A549 (cell line): ENCODE data around the gene RELN.
"Not testable (repeated sequence)": the region's sequence is repeated elsewhere in the genome, so short reads cannot be mapped to it uniquely, and the experiment has no call there.

Source experiments
- BHLHE40 ChIP-seq: IDR thresholded peaks from 2 replicates; pipeline ENCODE4 v1.6.1; 2012; ENCODE audit warnings: low read depth, low read length, inconsistent platforms
- CEBPB ChIP-seq, 2 experiments: fragments of >200 bp in 1 of 2; sonication (Bioruptor Twin) in 1 of 2; formaldehyde crosslinking in 1 of 2; IDR thresholded peaks; 2 replicates each; pipeline ENCODE4 v1.6.1; 2012 to 2016
- EP300 ChIP-seq, 2 experiments: fragments of >200 bp; sonication (Bioruptor Twin); formaldehyde crosslinking; IDR thresholded peaks; 2 replicates in 1 of 2; 3 replicates in 1 of 2; pipeline ENCODE4 v1.6.1; 2016 to 2017
- ESRRA ChIP-seq: fragments of 150-350 bp; IDR thresholded peaks from 2 replicates; pipeline ENCODE4 v1.6.1; 2014; ENCODE audit warnings: mild to moderate bottlenecking, low read length, borderline replicate concordance
- MAZ ChIP-seq: fragments of 150-350 bp; IDR thresholded peaks from 2 replicates; pipeline ENCODE4 v1.6.1; 2014; ENCODE audit warnings: antibody characterized with exemption, low read depth, low read length, borderline replicate concordance
- MYC ChIP-seq: IDR thresholded peaks from 2 replicates; pipeline ENCODE4 v1.6.1; 2012; ENCODE audit warnings: mild to moderate bottlenecking, inconsistent platforms, low read length, improper control_type of control experiment, borderline replicate concordance
- POLR2AphosphoS2 ChIP-seq: conservative IDR thresholded peaks from 2 replicates; pipeline ENCODE4 v1.6.1; 2012; ENCODE audit warnings: low read length, improper control_type of control experiment, inconsistent platforms
- RAD21 ChIP-seq, 2 experiments: fragments of >200 bp in 1 of 2; sonication (Bioruptor Twin) in 1 of 2; formaldehyde crosslinking in 1 of 2; IDR thresholded peaks in 1 of 2; conservative IDR thresholded peaks in 1 of 2; 2 replicates in 1 of 2; 3 replicates in 1 of 2; pipeline ENCODE4 v1.6.1; 2012 to 2018; ENCODE audit warnings: inconsistent platforms in 1 of 2
- RNF2 ChIP-seq: fragments of 200-600 bp; sonication (generic); IDR thresholded peaks from 2 replicates; pipeline ENCODE4 v1.6.1; 2016; ENCODE audit warnings: low read depth, mild to moderate bottlenecking, antibody characterized with exemption, moderate library complexity, borderline replicate concordance
- SREBF2 ChIP-seq: fragments of 450-650 bp; IDR thresholded peaks from 2 replicates; pipeline ENCODE4 v1.6.1; 2014; ENCODE audit warnings: mild to moderate bottlenecking, moderate library complexity
- TF ChIP-seq, protein P1 (sequence below): IDR thresholded peaks from 2 replicates; pipeline ENCODE4 v1.6.1; 2012
- TF ChIP-seq, protein P2 (sequence below): fragments of >200 bp; sonication (Bioruptor Twin); formaldehyde crosslinking; IDR thresholded peaks from 3 replicates; pipeline ENCODE4 v1.5.1; 2016
- TF ChIP-seq, protein P3 (sequence below): fragments of 250-450 bp; sonication (Bioruptor Pico); IDR thresholded peaks from 2 replicates; pipeline ENCODE4 v1.5.0; 2021; ENCODE audit warnings: mild to moderate bottlenecking, moderate library complexity, borderline replicate concordance
- TF ChIP-seq, protein P4 (sequence below): fragments of 250-450 bp; sonication (Bioruptor Pico); IDR thresholded peaks from 2 replicates; pipeline ENCODE4 v1.5.0; 2020; ENCODE audit warnings: low read depth, mild to moderate bottlenecking, moderate library complexity

DNA sequence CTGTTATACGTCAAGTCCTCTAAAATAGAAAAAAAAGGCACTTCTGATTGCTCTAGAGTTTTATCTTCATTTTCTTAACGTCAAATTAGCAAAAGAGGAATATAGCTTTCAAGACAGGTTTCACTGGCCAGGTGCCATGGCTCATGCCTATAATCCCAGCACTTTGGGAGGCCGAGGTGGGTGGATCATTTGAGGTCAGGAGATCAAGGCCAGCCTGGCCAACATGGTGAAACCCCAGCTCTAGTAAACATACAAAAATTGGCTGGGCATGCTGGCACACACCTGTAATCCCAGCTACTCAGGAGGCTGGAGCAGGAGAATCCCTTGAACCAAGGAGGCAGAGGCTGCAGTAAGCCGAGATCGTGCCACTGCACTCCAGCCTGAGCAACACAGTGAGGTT lies 173.5 kb downstream of the RELN start:
- TF ChIP-seq MAZ; MYC; ESRRA; POLR2AphosphoS2; BHLHE40; CEBPB (IDR thresholded peaks at IDR 0.05); SREBF2; RAD21 (conservative IDR thresholded peaks at IDR 0.05 in 1 of 2, IDR thresholded peaks at IDR 0.05 in 1 of 2); RNF2; EP300 (IDR thresholded peaks at IDR 0.05): not testable (repeated sequence)
- TF ChIP-seq, protein P1, sequence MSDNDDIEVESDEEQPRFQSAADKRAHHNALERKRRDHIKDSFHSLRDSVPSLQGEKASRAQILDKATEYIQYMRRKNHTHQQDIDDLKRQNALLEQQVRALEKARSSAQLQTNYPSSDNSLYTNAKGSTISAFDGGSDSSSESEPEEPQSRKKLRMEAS = not testable (repeated sequence)
- TF ChIP-seq, protein P2, sequence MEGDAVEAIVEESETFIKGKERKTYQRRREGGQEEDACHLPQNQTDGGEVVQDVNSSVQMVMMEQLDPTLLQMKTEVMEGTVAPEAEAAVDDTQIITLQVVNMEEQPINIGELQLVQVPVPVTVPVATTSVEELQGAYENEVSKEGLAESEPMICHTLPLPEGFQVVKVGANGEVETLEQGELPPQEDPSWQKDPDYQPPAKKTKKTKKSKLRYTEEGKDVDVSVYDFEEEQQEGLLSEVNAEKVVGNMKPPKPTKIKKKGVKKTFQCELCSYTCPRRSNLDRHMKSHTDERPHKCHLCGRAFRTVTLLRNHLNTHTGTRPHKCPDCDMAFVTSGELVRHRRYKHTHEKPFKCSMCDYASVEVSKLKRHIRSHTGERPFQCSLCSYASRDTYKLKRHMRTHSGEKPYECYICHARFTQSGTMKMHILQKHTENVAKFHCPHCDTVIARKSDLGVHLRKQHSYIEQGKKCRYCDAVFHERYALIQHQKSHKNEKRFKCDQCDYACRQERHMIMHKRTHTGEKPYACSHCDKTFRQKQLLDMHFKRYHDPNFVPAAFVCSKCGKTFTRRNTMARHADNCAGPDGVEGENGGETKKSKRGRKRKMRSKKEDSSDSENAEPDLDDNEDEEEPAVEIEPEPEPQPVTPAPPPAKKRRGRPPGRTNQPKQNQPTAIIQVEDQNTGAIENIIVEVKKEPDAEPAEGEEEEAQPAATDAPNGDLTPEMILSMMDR = not testable (repeated sequence)
- TF ChIP-seq, protein P3, sequence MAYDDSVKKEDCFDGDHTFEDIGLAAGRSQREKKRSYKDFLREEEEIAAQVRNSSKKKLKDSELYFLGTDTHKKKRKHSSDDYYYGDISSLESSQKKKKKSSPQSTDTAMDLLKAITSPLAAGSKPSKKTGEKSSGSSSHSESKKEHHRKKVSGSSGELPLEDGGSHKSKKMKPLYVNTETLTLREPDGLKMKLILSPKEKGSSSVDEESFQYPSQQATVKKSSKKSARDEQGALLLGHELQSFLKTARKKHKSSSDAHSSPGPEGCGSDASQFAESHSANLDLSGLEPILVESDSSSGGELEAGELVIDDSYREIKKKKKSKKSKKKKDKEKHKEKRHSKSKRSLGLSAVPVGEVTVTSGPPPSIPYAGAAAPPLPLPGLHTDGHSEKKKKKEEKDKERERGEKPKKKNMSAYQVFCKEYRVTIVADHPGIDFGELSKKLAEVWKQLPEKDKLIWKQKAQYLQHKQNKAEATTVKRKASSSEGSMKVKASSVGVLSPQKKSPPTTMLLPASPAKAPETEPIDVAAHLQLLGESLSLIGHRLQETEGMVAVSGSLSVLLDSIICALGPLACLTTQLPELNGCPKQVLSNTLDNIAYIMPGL (CRISPR knock-in tag) = not testable (repeated sequence)
- TF ChIP-seq, protein P4, sequence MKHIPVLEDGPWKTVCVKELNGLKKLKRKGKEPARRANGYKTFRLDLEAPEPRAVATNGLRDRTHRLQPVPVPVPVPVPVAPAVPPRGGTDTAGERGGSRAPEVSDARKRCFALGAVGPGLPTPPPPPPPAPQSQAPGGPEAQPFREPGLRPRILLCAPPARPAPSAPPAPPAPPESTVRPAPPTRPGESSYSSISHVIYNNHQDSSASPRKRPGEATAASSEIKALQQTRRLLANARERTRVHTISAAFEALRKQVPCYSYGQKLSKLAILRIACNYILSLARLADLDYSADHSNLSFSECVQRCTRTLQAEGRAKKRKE (CRISPR knock-in tag) = not testable (repeated sequence)
